Peyer's patch (tissue), 4 donors: ENCODE results near the gene MYZAP. TPM values are rescaled to one million over a fixed set of nuclear protein-coding genes. Genes with fewer than 3 reads are reported as not detected.

Experiments
- DNase-seq, 3 donors: peaks; one replicate each; pipeline ENCODE4 v3.0.0-alpha.2; 2017 to 2019
- H3K27ac ChIP-seq, 4 donors: fragments of 200-600 bp; sonication (generic); one replicate each; pipeline ENCODE4 v1.5.1; 2016 to 2019
- H3K27me3 ChIP-seq, 2 donors: fragments of 200-600 bp; sonication (generic); one replicate each; pipeline ENCODE4 v1.5.1; 2019
- H3K36me3 ChIP-seq, 3 donors: fragments of 200-600 bp; sonication (generic); one replicate each; pipeline ENCODE4 v1.5.1; 2016 to 2019
- H3K4me1 ChIP-seq, 4 donors: fragments of 200-600 bp; sonication (generic); one replicate each; pipeline ENCODE4 v1.5.1; 2016 to 2019
- H3K4me3 ChIP-seq, 4 donors: fragments of 200-600 bp; sonication (generic); 1 replicate in 3 of 4; 2 replicates in 1 of 4; pipeline ENCODE4 v1.5.1; 2016 to 2019; ENCODE audit warnings: mild to moderate bottlenecking in 1 of 4
- H3K9me3 ChIP-seq, 4 donors: fragments of 200-600 bp; sonication (generic); one replicate each; pipeline ENCODE4 v1.5.1; 2016 to 2019; ENCODE audit warnings: mild to moderate bottlenecking in 1 of 4
- CTCF ChIP-seq, 6 experiments: fragments of 450-650 bp in 4 of 6; fragments of 200-600 bp in 2 of 6; sonication (generic) in 1 of 6; IDR thresholded peaks; one replicate each; pipeline ENCODE4 v1.5.1; 2017 to 2019; ENCODE audit warnings: antibody characterized with exemption in 6 of 6, mild to moderate bottlenecking in 3 of 6, moderate library complexity in 1 of 6
- POLR2A ChIP-seq, 2 donors: fragments of 450-650 bp; IDR thresholded peaks; one replicate each; pipeline ENCODE4 v1.5.1; 2017; ENCODE audit warnings: antibody characterized with exemption in 2 of 2, mild to moderate bottlenecking in 2 of 2, moderate library complexity in 2 of 2
- total RNA-seq, 4 donors: library from RNA; depleted of rRNA; stranded (reverse); fragments of >200 nt; gene quantifications; one replicate each; pipeline ENCODE4 v1.1.0, GENCODE V29; 2016

MYZAP gene
- total RNA-seq, 4 donors from 2014 or later, result 2.5 to 36.3 (median 17.4) TPM

DNA sequence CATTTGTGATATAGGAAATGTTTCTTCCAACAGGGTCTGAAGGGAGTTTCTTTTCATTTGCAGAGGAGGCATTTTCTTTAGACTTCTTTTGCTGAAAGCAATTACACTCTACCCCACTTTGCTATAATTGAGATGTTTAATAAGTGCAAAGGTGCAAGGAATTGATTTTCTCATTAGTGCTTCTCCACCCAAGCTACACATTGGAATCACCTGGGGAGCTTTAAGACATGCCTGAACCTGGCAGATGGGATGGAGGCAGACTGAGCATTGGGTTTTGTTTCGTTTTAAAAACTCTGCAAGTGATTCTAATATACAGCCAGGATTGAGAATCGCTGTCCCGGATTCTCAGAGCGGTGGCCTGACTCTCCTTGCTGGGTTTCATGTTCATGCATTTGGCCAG is 52.1 kb downstream of the MYZAP start:
- Histone ChIP-seq H3K9me3 (no peaks in the 10 kb centered on the region), H3K27me3 (no peaks in the 10 kb centered on the region), H3K4me1 (no peaks in the 10 kb centered on the region), H3K36me3 (peaks cover 0 to 43% (median 0%) of the 10 kb centered on the region in 3 donors), H3K4me3 (no peak overlapping the region), H3K27ac (no peak overlapping the region)
- no peak for DNase-seq
- TF ChIP-seq CTCF (IDR thresholded peaks at IDR 0.05), result no peak

DNA sequence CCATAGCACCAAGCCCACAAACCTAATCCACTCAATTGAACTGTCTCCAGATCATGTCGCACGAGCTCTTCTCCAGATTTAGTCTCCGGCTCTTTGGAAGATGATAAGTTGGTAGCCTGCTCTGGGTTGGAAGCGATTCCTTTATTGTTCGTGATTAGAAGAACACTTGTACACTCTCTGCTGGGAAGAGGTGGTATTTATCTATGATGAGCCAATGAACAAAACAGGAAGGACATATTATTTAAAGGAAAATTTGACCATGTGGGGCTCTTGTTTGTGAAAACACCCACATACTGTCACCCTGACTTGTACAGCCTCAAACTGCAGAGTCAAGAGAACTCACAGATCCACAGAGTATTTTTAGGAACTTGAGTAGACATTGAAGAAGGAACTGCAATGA is 54.4 kb downstream of the MYZAP start:
- Histone ChIP-seq H3K4me3 (no peak overlapping the region), H3K9me3 (no peaks in the 10 kb centered on the region), H3K27ac (no peak overlapping the region), H3K4me1 (no peaks in the 10 kb centered on the region), H3K36me3 (peaks cover 0 to 27% (median 0%) of the 10 kb centered on the region in 3 donors), H3K27me3 (no peaks in the 10 kb centered on the region)
- TF ChIP-seq POLR2A (IDR thresholded peaks at IDR 0.05) (no peak), CTCF (IDR thresholded peaks at IDR 0.05) (no peak)
- DNase-seq, result no peak

- Histone ChIP-seq H3K4me3 (no peak overlapping the region), H3K9me3 (no peaks in the 10 kb centered on the region), H3K4me1 (no peaks in the 10 kb centered on the region), H3K27me3 (no peaks in the 10 kb centered on the region), H3K36me3 (peaks cover 0 to 17% (median 0%) of the 10 kb centered on the region in 3 donors), H3K27ac (no peak overlapping the region)
- no peak for DNase-seq
- TF ChIP-seq CTCF (IDR thresholded peaks at IDR 0.05) (no peak), POLR2A (IDR thresholded peaks at IDR 0.05) (no peak)
These were observed 55.5 kb downstream of the MYZAP start for GRCh38 chr15:57647071-57647790.

DNA sequence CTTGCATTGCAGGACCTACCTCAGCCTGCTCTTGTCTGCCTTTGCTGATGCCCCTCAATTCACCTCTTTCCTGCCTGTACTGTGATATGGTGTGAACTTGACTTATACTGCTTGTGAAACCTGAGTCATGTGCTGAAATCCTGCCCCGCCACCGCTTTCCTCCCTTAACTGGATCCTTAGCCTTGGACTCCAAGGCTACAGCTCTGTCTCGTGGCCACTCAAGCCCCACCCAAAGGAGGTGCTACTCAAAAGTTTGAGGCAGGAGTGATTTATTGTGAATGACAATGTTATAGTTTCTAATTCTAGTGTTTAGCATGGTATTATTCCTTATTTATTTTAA is 56.1 kb downstream of the MYZAP start:
- no peaks in the 10 kb centered on the region for H3K27me3 ChIP-seq
- peaks cover 0 to 12% (median 0%) of the 10 kb centered on the region in 3 donors for H3K36me3 ChIP-seq
- H3K9me3 ChIP-seq, result no peaks in the 10 kb centered on the region
- DNase-seq, result no peak
- TF ChIP-seq POLR2A (IDR thresholded peaks at IDR 0.05), result no peak
- no peak for TF ChIP-seq CTCF (IDR thresholded peaks at IDR 0.05)
- no peak overlapping the region for H3K27ac ChIP-seq
- no peak overlapping the region for H3K4me3 ChIP-seq
- no peaks in the 10 kb centered on the region for H3K4me1 ChIP-seq

DNA sequence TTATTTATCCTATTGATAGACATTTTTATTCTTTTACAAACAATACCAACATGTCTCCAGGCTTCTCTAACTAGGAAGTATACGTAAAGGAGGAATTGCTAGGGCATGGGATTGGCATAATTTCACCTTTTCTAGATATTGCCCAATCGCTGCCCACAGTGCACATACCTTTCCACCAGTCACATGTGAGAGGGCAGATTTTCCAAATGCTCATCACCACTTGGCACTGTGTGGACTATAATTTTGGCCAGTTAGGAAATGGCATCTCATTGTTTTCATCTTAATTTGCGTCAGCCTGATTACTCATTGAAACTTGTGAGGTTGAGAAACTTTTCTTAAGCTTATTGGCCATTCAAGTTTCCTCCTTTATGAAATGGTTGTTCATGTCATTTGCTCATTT is 57.4 kb downstream of the MYZAP start:
- no peak for TF ChIP-seq POLR2A (IDR thresholded peaks at IDR 0.05)
- TF ChIP-seq CTCF (IDR thresholded peaks at IDR 0.05), result no peak
- no peak overlapping the region for H3K27ac ChIP-seq
- no peak for DNase-seq
- no peaks in the 10 kb centered on the region for H3K27me3 ChIP-seq
- H3K36me3 ChIP-seq, result peaks cover 0 to 6% (median 0%) of the 10 kb centered on the region in 3 donors
- H3K4me1 ChIP-seq, result no peaks in the 10 kb centered on the region
- H3K4me3 ChIP-seq, result no peak overlapping the region
- no peaks in the 10 kb centered on the region for H3K9me3 ChIP-seq

- TF ChIP-seq CTCF (IDR thresholded peaks at IDR 0.05) (no peak), POLR2A (IDR thresholded peaks at IDR 0.05) (no peak)
- Histone ChIP-seq H3K4me1 (no peaks in the 10 kb centered on the region), H3K36me3 (peaks cover 0 to 4% (median 0%) of the 10 kb centered on the region in 3 donors), H3K27me3 (no peaks in the 10 kb centered on the region), H3K27ac (no peak overlapping the region), H3K9me3 (no peaks in the 10 kb centered on the region), H3K4me3 (no peak overlapping the region)
- DNase-seq, result no peak
These were observed 59.7 kb downstream of the MYZAP start for GRCh38 chr15:57651445-57651844.
